COLO668 (cell line): ENCODE measurements around the gene PHRF1.
"Not testable (repeated sequence)": the region's sequence is repeated elsewhere in the genome, so short reads cannot be mapped to it uniquely, and the experiment has no call there.

Experiments used
- DNase-seq: peaks from one replicate; lab custom pipeline; 2025; ENCODE audit not compliant: unreplicated experiment; lab: John Stamatoyannopoulos, UW

The PHRF1 gene

DNA sequence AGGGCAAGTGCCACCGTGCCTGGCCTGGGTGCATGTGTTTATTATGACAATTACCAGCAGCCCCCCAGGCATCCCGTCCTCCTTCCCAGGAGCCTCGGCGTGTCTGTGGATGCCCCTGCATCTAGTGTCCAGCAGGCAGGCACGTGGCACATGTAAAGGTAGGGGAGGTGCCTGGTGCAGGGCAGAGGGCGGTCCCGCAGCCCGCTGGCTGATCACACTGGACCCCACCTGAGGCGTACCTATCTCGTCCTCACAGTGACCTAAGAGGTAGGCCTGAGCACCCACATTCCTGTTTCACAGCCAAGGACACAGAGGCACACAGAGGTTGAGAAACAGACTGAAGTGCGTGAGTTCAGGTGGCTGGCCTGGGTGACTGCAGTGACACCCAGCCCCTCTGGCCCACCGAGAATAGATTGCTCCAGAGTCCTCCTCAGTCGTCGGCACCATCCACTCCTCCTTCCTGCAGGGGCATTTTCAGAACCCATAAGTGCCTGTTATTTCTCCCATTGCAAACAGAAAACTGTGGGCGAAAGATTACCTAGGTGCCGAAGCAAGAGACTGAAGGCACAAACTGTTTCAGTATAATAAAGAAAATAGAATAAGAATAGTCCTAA lies 3.0 kb upstream of the PHRF1 start:
- DNase-seq: no peak

DNA sequence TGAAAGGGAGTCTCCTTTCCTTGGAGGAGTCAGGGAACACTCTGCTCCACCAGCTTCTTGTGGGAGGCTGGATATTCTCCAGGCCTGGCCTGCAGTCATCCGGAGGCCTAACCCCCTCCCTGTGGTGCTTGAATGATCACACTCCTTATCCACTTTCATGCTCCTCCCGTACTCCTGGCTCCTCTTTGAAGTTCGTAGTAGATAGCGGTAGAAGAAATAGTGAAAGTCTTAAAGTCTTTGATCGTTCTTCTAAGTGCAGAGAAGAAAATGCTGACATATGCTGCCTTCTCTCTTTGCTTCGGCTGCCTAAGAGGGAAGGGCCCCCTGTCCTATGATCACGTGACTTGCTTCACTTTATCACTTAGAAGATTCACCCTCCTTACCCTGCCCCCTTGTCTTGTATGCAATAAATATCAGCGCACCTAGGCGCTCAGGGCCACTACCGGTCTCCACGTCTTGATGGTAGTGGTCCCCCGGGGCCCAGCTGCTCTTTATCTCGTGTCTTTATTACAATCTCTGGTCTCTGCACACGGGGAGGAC lies 2.2 kb upstream of the PHRF1 start:
- not testable (repeated sequence) for DNase-seq

DNA sequence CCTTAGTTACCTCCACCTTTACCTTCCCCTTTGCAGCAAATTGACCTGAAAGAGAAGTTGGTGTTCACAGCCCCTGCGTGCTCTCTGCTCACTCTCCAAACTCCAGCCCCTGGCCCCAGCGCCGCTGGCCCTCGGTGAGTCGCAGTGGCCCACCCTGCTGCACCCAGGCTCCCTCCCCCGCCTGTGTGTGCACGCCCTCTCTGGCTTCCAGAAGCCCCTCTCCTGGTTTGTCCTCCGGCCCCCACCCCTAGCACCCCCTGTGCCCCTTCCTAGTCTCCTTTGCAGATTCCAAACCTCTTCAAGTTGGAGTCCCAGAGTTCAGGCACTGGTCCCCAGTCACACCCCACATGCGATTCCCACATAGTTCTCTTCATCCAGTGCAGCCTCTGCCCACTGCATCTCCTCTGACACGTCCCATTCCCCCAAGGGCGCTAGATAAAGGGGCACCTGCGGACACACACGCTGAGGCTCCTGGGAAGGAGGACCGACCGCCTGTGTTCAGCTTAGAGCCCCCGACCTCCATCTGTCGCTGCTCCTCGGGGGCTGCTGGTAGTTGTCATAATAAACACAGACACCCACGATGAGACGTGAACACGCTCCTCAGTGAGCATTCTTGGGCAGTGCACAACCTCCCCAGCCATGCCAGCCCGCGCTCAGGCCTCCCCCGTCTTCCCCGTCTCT lies 1.5 kb upstream of the PHRF1 start:
- no peak for DNase-seq

DNA sequence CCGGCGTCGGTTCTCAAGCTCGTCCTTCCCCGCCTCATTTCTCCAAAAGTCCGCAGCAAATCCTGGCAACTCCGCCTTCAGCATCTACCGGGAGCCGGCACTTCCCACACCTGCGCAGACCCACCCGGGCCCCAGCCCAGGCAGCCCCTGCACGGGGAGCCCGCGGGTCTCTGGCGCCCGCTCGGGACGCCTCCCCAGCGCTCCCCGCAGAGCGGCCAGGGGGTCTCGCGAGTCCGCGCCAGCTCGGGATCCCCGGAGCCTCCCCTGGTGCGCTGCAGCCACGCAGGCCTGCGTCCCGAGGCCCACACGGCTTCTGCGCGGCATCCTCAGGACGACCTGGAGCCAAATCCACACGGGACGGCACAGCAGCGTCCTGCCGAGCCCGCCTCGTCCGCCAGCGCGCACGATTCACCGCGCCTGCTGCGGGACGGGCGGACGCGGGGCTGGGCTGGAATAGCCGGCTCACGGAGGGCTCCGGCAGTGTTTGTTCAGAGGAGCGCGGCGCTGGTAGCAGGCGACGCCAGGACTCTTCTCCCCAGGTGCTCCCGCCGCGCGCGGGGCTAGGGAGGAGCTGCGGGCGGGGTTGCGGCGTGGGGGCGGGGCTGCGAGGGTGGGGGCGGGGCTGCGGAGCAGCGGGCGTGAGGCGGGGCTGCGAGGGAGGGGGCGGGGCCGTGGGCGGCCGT lies 816 bp upstream of the PHRF1 start:
- peak; percentile 71 for DNase-seq

DNA sequence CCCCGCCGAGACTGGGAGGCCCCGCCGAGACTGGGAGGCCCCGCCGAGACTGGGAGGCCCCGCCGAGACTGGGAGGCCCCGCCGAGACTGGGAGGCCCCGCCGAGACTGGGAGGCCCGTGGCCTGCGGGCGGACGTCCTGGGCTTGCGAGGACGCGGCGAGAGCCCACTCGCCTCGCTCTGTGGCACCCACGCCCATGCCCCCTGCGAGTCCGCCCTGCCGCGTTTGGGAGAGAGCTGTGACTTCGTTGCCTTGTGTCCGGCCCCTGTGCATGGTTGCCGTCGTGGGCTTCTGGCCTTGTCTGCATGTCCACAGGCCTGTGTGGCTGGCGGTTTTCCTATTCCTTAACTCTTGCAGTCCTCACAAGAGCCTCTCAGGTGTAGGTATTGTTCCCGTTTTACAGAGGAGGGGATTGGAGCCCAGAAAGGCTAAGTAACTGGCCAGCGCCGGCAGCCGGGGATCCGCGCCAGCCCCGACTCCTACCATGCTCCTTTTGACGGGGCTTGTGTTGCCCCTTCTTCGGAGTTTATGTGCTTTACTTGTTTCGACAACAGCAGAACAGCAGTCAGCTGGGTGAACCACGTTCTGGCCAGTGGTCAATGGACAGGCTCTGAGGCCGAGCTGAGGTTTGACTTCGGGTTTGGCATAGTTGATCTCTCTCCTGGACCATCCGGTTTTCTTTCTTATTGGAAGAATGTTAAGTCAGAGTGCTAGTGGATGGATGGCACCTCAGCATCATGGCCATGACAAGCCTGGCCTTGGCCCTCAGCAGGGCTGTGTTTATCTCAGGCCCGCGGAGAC lies 741 bp downstream of the PHRF1 start:
- DNase-seq: no peak

DNA sequence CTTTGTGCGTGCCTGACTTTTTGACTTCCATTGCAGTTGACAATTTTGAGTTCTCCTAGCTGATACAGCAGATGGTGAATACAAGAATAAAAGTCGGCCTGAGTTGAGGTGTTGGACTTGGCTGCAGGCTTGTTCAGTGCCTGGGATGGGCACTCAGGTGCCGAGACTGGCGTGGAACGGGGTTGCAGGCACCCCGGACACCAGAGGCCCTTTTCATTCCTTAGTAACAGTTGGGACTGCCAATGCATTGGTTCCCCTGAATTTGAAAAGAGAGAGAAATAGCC lies 1.3 kb downstream of the PHRF1 start:
- no peak for DNase-seq

DNA sequence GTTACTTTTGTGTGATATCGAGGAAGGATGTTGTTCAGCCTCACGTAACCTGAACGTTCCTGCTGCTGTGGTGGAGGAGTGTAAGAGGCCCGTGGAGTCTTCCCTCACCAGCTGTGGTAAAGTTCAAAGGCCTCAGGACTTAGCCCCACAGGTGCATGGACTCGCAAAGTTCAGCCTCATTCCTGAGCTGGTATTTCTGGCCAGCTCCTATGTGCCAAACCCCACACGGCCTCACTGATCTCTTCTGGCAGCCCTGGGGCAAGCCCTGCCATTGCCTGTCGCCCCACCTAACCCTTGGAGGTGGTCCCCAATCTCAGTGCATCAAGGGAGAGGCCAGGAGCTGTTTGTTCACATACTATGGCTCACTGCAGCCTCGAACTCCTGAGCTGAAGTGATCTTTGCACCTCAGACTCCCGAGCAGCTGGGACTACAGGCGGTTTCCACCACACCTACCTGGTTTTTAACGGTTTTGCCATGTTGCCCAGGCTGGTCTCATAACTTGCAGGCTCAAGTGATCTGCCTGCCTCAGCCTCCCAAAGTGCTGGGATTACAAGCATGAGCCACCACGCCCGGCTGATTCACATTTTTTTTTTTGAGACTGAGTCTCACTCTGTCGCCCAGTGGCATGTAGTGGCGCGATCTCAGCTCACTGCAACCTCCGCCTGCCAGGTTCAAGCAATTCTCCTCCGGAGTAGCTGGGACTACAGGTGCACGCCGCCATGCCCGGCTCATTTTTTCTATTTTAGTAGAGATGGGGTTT lies 2.2 kb downstream of the PHRF1 start:
- no peak for DNase-seq

DNA sequence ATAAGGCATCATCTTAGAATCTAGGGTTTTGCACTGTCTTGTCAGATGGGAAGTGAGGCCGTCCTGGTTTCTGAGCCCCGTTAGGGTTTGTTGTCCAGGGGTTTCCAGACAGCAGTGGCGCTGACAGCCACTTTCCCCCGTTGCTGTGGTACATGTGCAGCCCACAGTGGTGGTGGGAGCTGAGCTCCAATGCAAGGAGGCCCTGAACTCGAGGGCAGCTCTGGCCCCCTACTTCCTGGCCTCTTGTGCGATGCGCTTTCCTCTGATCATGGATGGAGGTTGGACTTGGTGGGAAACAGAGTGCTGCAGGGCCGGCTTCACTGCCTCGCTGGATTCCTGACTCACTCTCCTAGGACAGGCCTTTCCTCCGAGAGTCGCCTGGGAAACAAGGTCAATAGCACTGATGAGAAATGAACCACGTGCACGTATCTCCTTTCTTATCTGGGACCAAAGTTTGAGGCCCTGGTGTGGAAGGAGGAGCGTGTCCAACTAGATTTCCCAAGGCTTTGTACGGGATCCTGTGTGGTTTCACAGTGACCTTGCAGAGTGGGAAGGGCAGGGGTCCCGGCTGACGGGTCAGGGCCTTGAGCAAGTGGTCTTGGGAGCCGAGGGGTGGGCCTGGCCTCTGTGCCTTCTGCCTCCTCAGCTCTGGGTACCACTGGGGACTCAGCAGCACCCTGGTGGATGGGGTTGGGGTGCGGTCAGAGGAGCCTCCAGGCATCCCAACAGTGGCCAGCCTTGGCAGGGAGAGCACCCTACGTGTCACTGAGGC lies 3.7 kb downstream of the PHRF1 start:
- no peak for DNase-seq

DNA sequence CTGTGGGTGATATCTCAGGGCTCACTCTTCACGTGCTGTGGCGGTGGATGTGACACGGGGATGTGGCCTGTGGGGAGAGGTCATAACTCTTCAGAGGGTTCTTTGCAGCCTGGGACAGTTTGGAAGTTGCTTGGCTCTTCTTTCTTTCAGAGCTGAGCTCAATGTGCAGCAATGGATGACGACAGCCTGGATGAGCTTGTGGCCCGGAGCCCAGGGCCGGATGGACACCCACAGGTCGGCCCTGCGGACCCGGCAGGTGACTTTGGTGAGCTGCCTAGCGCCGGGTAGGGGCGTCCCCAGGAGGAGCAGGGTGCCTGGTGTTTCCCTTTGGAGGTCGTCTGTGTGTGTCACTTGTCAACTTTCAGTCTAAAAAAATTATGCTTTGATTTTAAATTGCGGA lies 5.1 kb downstream of the PHRF1 start:
- DNase-seq: no peak

DNA sequence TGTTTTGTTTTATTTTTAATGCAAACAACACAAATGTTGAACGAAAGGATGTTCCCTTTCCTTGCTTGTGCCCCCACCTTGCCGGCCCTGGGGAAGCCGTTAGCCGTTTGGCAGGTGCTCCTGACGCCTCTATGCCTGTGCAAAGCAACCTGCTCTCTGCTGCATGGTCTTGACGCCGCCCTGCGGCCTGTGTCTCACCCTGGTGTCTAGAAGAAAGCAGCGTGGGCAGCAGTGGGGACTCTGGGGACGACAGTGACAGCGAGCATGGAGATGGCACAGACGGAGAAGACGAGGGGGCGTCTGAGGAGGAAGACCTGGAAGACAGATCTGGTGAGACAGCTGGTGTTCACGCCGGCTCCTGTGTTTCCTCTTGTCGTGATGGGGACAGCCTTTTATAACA lies 5.5 kb downstream of the PHRF1 start:
- no peak for DNase-seq

DNA sequence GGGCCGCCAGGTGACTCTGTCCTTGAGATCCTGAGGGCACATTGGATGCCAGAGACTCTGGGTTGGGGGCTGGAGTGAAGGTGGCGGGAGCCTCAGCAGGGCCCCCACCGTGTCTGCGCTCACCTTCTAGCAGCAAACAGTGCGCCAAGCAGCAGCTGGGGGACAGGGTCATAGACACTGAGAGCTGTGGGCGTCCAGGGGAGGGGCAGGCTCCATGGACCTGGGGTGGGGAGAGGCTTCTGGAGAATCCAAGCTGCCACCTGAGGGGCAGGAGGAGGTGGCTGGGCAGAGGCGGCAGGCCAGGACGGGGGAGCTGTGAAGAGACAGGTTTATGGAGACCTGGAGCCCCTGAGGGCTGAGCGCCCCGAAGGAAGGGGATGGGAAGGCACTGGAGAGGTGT lies 8.0 kb downstream of the PHRF1 start:
- no peak for DNase-seq

DNA sequence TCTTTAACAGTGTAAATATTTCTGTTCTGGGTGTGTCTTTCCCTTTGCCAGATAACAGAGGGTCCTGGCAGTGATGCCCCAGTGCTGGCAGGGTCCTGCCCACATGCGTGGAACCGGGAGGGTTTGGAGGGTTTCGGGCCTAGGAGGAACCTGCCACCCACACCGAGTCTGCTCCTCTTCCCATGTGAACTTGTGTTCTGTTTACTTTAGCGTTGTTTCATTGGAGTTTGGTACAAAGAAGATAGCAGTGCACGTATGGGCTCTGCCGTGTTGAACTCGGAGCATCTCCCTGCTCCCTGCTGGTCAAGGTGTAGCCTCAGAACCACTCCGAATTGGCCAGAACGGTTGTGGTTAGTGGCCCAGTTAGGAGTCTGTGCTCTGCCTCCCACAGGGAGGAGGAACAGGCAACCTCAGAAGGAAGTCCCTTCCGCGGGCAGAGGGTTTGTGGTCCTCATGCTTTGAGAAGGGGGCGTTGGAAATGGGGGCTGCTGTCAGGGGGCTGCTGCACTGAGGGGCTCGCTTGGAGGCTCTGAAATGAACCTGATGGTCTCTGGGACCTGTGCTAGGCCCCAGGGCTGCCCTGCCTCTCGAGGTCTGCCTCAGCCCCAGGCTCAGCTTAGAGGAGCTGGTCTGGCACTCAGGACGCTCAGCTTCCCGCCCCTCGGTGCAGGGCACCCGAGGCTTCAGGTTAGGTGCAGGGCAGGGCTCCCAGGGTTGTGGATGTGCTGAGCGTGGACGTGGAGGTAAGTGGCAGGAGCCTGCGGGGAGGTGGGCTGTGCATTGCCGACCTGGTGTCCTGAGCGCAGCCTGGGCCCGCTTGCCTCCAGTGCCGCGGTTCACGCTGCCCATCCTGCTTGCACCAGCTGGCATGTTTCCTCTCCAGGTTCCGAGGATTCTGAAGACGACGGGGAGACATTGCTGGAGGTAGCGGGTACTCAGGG lies 10.4 kb downstream of the PHRF1 start:
- no peak for DNase-seq

DNA sequence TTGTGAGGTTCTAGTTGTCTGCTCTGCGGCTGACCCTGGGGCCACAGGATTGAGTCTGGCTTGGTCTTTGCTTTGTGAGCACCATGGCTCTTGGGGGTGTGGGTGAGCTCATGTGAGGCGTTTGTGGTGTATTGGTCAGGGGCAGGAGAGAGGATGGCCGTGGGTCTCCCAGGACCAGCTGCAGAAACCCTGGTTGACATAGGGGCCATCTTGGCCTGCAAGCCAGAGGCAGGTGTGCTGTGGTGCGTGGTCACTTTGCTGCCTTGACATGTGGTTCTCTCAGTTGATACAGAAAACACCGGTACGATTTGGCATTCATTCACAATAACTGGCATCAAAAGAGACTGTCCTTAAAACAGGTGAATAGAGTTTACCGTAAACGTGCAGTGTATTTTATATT lies 11.3 kb downstream of the PHRF1 start:
- DNase-seq: no peak

DNA sequence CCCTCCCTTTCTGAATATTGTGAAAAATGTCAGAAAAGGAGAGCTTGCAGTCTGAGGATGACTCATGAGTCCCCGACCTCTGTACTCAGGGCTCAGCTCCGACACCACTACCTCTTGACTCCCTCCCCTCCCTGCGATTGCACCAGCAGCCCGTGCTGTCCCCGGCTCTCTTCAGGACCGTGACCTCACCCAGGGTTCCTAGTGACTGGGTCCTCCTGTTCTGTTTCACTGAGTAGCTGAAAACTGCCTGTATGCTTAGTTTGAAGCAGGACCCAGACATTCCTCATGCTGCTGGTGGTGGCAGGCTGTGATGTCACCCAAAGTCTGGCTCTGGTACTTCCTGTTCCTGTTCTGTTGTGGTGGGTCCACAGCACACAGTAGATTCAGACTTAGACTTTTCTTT lies 11.7 kb downstream of the PHRF1 start:
- no peak for DNase-seq

DNA sequence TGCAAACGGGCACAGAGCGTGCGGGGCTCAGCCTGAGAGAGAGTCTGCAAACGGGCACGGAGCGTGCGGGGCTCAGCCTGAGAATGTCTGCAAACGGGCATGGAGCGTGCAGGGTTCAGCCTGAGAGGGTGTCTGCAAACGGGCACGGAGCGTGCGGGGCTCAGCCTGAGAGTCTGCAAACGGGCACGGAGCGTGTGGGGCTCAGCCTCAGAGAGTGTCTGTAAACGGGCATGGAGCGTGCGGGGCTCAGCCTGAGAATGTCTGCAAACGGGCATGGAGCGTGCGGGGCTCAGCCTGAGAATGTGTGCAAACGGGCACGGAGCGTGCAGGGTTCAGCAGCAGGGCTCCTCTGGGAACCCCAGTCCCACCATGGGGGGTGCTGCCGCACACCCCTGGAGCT lies 13.5 kb downstream of the PHRF1 start:
- DNase-seq: no peak

DNA sequence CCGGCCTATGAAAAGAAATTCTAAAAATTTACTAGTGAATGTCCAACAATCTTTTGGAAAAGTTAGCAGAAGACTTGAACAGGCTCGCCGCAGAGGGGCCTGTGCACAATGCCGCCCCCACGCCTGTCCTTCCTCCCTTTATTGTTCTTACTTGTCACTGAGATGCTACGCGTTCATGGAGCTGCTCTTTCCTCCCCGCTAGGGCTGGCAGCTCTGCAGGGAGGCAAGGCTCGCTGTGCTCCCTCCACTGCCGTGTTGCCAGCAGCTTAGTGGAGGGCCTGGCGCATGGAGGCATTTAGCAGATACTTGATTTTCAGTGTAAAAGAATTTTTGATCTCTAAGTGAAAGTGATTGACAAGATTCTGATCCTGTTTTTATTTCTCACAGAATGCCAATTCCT lies 14.7 kb downstream of the PHRF1 start:
- no peak for DNase-seq

DNA sequence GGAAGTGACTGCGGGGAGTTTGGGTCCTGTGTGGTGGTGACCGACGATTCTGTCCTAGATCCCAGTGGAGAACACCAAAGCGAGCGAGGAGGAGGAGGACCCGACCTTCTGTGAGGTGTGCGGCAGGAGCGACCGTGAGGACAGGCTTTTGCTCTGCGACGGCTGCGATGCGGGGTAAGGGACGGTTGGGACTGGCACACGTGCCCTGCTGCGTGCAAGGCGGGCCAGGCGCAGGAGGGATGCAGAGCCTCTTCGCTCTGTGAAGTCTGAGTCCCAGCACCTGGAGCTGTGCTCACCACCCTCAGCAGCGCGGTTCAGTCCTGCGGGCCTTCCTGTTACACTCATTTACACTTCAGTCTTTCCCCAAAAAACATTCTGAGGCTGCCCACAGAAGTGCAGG lies 16.2 kb downstream of the PHRF1 start:
- DNase-seq: no peak

DNA sequence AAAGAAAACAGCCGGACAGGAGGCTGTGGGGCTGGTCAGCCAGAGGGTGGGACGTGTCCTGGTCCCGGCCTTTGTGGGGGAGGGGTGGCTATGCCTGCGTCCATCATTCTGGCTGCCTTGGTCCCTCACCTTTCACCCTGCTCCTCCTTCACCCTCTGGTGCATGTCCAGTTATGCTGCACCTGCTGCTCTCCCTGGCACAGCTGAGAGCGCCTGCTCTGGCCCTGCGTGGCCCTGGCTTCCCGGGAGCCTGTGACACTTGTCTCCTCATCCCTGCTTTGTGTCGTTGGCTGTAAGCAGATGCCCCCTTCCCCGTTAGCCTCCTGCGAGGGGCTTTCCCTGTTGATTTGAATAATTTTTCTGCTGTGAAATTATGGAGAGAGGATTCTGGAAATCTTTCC lies 16.6 kb downstream of the PHRF1 start:
- DNase-seq: no peak

DNA sequence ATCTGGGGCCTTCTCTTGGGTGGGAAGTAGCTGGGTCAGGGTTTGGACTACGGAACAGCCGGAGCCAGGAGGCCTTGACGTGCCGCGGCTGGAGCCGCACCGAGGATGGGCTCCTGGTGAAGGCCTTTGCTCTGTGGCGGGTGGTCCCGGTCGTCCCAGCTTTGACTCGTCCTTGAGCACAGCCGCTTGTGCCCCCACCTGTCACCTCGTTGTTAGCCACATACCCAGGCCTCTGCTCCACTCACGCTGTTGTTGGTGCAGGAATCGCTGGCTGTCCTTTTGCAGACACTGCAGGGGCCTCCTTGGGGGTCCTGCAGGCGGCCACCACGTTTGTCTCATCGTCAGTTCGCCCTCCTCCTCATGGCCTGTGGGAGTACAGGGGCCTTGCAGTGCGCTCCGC lies 17.1 kb downstream of the PHRF1 start:
- DNase-seq: no peak
